ENCODE measurements around the gene CDC73. TPM values are rescaled to one million over a fixed set of nuclear protein-coding genes. Genes with fewer than 3 reads are reported as not detected.
A peak's percentile ranks its signal among the peaks of the same experiment; 100 is the strongest.
"Not testable (repeated sequence)": the region's sequence is repeated elsewhere in the genome, so short reads cannot be mapped to it uniquely, and the experiment has no call there.

CDC73 gene
- total RNA-seq, 1 donor from 2014 or later, result 54.4 TPM

DNA sequence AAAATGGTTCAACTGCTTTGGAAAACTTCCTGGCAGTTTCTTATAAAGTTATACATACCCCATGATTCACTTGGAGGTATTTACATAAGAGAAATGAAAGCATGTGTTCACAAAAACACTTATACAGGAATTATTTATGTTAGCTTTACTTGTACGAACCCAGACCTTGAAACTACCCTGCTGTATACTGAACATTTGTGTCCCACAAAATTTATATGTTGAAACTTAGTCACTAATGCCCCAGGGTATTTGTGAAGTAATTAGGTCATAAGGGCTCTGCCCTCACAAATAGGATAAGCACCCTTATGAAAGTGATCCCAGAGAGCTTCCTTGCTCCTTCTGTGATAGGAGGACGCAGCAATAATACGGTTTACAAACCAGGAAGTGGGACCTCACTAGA lies 107.3 kb downstream of the CDC73 start:
- DNase-seq (ENCODE audit: low read depth), result peak; percentile 15

DNA sequence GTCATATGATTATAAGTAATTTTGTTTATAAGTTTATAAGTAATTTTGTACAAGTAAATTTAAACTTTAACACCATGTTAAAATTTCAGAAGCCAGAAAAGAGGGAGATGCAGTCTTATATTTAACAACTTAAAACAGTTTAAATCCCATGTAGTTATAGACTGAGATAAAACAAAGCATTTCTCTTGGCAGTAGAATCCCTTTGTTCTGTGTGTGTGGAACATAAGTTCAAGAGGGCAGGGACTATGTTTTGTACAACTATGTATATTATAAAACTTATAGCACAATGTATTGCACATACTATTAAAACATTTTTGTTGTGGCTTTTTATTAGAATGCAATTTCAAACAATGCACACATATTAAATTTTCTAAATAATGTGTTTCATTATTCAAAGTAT lies 109.3 kb downstream of the CDC73 start:
- DNase-seq (ENCODE audit: low read depth), result not testable (repeated sequence)

DNA sequence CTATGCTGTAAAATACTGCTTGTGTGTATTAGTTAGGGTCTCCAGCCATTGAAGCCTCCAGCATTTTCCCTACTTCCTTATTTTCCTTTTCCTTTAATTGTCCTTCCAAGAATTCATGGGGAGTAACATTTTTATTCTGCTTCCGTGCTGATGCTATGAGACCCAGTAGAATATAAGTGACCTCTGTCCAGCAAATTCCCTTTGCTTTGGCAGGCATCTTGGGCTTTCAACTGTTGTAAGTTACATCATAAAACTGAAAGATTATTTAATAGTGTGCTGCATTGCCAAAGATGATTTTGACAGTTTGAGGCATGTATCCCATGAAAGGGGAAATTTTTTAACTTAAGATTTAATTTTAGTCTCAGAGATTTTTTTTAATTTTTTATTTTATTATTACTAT lies 112.7 kb downstream of the CDC73 start:
- DNase-seq (ENCODE audit: low read depth), result no peak

DNA sequence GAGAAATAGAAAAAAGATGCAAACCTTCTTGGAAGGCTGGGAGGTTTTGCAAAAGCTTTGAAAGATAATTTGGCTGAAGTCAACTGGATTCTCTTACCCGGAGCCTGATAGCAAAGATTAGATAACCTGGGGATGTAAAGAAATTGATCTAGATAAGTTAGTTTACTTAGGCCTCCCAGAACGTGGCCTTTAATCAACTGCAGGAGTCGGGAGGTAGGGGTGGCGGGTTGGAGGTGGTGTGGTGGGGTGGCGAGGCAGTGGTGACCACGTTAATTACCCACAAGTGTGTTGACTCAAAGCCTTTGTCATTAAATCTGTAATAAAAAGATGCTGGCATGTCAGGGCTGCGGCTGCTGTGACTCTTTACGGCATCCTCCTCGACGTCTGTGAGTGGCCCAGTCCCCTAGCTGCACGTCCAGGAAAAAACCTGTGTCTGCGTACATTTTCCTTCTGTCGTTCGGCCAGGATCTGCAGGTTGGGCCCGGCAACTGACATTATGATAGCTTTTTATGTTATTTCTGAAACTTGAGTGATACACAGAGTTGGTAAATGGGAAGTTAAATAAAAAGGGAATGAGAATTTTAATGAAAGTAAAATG lies 115.6 kb downstream of the CDC73 start:
- DNase-seq (ENCODE audit: low read depth), result no peak

DNA sequence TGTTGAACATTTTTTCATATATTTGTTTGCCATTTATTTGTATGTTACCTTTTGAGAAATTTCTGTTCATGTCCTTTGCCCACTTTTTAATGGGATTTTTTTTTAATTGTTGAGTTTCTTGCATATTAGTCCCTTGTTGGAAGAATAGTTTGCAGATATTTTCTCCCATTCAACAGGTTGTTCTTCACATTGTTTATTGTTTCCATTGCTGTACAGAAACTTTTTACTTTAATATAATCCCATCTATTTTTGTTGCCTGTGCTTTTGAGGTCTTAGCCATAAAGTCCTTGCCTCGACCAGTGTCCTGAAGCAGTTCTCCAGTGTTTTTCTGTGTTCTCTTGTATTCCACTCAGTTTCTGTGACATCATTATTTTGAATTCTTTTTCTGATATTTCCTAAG lies 118.8 kb downstream of the CDC73 start:
- DNase-seq (ENCODE audit: low read depth), result no peak

DNA sequence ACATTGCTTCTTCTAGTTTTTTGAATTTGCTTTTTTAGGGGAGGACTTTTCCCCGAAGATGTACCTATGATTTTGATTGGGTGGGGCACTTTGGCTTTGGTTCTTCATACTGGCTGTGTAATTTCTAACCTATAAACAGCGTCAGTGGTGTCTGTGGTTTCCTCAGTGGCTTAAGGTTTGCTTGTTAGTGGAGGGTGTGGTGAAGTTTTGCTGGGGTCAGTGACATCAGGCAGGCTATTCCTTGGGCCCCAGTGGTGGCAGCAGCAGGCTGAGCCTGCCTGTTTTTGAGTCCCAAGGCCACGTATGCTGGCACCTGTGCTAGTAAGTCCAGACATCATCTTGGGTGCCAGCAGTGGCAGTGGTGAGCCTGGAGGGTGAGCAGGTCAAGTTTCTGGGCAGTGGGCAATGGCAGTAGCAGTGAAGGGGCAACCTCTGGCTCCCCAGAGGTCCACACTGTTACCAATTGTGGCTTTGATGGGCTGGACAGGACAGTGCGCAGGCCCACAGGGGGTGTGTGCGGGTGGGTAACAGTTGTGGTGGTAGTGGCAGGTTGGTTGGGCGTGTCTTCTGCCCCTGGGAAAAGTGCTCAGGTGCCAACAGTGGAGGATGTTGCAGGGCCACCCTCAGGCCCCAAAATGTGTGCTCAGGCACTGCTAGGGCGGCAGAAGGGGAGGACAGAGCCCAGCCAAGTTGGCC lies 119.4 kb downstream of the CDC73 start:
- no peak for DNase-seq (ENCODE audit: low read depth)

DNA sequence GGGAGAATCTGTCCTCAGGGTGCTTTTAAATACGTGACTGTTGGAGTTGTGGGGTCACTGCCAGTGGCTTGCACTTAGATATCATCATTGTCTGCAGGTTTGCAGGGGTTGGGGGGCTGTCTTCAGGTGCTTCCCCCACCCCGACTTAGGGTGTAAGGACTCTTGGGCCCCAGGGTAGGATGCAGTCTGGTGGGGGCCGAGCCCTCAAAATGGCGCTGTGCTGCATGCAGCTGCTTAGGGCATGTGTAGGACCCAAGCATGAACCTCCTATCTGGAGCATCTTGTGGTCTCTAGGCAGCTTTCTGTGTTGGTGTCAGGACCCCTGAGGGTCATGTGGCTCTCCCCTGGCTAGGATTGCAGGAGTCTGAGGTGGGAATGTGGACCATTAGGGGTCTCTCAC lies 120.2 kb downstream of the CDC73 start:
- no peak for DNase-seq (ENCODE audit: low read depth)

DNA sequence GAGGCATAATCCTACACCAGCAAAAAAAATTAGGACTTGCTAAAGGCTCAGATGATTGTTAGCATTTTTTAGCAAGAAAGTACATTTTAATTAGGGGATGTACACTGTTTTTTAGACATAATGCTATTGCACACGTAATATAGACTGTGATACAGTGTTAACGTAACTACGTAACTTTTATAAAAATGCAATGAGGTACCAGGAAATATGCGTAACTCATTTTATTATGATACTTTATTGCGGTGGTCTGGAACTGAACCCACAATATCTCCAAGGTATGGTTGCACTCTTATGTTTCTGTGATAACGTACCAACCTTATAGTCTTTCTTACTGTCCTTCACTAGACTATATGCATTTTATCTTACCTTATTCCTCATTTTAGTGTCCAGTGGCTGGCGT lies 127.4 kb downstream of the CDC73 start:
- no peak for DNase-seq (ENCODE audit: low read depth)

DNA sequence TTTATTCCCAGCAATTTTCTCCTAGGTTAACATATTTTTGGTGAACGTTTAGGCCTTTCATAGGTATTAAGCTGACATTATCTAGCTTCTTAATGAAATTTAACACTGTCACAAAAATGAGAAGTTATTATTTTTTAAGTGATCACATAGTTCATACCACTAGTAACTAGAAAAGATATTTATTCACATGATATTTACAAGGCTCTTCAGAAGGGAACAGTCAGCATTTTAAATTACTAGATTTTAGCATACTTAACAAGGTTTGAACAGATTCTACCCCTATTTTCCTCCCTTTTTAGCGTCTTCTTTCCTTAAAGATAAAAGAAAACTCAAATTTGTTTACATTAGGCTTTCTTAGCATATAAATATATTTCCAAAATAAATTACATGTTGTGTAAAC lies 130.1 kb downstream of the CDC73 start:
- no peak for DNase-seq (ENCODE audit: low read depth)

DNA sequence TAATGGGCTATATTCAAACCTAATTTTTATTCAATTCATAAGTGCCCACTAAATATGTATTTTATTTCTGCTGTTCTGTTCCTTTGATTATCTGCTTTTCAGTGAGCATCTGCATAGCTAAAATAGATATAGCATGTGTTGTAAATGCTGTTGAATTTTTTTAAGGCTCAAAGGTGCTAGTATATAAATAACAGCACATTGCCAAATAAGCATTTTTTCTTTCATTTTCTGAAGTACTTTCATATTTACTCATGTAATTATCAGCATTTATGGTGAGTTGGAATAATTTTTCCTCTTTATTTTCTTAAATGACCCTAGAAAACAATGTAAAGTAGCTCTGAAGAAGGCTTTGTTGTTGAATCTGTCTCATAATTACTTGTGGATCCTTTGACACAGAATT lies 134.2 kb downstream of the CDC73 start:
- DNase-seq (ENCODE audit: low read depth), result no peak

DNA sequence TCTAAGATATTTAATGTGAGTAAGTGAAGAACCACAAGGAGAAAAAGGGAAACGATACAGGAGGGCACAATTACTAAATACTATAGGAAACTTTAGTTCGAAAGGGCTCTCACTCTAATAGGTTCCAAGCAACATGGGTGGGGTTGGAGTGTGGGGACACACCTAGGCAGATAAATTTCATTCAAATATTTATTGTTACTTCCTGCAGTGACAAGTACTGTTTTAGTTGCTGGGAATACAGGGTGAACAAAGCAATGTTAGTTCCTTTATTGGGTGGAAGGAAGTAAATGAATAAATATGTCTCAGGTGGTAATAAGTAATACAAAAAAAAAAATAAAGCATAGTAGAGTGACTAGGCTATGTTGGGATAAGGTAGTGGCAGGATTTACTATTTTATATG lies 137.8 kb downstream of the CDC73 start:
- peak; percentile 13 for DNase-seq (ENCODE audit: low read depth)

DNA sequence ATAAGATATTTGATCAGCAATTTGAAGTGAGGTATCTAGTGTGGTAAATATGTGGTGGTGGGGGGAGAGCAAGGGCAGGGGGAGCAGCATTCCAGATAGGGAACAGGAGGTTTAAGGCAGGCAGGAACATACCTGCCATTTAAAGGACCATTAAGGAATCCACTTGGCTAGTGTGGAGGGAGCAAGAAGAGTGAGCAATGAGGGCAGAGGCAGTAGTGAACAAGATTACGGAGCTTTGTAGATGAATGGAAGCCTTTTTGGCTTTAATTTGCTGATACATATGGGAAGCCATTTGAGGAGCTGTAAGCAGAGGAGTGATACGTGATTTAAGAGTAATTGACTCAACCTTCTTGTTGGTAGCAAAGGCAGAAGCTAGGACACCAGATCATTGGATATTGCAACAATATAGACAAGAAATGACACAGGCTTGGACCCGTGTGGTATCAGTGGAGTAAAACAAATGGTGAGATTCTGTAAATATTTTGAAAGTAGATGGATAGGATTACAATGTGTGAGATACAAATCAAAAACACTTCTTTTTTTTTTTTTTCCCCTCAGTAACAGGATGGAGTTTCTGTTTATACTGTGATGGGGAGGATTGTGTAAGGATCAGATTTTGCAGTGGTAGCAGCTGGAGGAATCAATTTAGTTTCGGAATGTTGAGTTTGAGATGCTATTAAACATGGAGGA lies 138.4 kb downstream of the CDC73 start:
- no peak for DNase-seq (ENCODE audit: low read depth)

DNA sequence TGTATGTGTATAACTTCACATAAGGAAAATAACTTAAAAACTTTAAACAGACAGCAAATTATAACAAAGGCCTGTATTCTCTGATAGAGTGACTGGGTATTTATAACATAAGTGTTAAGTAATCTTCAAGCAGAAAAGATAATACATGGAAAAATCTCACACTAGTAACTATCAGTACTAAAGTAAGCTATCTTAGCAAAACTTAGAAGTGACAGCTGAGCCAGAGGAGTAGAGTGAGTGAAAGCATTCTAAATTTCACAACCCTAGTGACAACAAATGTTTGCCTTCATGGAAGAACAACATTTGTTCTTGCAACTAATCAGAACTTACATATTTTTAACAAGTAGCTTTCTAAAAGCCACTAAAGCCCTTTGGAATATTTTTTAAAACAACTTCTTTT lies 139.1 kb downstream of the CDC73 start:
- DNase-seq (ENCODE audit: low read depth), result no peak

DNA sequence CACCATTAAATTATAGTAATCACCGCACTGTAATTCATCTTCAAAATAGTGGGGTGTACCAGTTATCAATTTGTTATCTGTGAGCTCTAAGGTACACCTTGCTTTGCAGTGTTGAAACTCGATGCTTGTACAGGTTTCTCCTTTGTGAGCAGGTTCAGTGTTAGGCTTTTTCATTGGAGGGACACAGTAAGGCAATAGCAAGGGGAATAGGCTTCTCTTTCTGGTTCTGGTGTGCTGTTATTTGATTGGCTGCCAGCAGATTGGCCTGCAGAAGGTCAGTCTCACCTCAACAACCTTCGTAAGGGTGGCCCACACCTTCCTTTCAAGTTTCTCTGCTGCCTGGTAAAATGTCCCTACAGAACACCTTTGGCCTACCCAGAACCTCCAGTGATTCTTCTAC lies 140.8 kb downstream of the CDC73 start:
- DNase-seq (ENCODE audit: low read depth), result no peak

DNA sequence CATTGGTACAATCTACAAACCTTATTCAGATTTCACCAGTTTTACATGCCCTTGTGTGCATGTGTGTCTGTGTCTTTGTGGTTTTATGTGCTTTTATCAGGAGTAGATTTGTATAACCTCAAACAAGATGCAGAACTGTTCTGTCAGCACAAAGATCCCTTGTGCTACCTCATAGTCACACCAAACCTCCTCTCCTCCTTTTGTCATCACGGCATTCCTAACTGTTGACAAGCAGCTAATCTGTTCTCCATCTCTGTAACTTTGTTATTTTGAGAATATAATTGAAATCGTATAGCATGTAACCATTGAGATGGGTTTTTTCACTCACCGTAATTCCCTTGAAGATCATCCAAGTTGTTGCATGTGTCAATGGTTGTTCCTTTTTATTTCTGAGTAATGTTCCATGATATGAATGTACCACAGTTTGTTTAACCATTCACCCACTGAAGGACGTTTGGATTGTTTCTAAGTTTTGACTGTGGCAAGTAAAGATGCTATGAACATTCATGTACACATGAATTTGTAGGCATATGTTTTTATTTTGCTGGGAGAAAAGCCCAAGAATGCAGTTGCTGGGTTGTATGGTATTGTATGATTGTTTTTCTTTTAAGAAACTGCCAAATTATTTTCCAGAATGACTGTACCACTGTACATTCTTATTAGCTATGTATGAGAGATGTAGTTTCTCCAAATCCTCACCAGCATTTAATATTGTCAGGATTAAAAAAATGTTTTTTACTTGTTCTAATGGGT lies 142.7 kb downstream of the CDC73 start:
- DNase-seq (ENCODE audit: low read depth), result no peak

DNA sequence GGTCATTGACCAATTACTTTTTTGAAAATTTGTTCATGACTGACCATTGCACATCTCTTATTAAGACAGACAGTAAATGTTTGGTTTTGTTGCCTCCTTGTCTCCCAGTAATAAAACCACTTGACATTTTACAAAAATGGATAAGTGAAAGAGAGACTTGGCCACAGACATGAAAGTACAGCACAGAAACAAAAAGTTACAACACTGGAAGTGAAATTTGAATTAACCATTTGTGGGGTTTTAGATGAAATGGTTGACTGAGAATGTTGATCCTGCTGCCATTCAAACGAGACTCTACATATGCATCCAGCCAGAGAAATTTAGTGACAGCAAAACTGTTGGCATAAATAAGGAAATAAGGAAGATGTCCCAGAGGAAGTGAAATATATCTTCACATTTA lies 143.9 kb downstream of the CDC73 start:
- DNase-seq (ENCODE audit: low read depth), result no peak

DNA sequence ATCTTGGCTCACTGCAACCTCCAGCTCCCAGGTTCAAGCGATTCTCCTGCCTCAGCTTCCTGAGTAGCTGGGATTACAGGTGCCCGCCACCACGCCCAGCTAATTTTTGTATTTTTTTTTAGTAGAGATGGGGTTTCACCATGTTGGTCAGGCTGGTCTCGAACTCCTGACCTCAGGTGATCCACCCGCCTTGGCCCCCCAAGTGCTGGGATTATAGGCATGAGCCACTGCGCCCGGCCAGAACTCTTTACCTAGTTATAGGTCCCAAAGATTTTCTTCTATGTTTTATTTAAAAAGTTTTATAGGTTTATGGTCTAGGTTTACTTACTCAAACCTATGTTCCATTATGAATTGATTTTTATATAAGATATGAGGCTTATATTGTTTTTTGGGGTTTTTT lies 145.0 kb downstream of the CDC73 start:
- DNase-seq (ENCODE audit: low read depth), result not testable (repeated sequence)

DNA sequence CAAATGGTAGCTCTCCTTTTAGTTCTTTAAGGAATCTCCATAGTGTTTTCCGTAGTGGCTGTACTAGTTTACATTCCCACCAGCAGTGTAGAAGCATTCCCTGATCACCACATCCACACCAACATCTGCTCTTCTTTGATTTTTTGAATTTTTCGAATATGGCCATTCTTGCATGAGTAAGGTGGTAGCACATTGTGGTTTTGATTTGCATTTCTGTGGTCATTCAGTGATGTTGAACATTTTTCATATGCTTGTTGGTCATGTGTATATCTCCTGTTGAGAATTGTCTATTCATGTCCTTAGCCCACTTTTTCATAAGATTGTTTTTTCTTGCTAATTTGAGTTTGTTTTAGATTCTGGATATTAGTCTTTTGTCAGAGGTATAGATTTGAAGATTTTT lies 149.2 kb downstream of the CDC73 start:
- peak; percentile 16 for DNase-seq (ENCODE audit: low read depth)

DNA sequence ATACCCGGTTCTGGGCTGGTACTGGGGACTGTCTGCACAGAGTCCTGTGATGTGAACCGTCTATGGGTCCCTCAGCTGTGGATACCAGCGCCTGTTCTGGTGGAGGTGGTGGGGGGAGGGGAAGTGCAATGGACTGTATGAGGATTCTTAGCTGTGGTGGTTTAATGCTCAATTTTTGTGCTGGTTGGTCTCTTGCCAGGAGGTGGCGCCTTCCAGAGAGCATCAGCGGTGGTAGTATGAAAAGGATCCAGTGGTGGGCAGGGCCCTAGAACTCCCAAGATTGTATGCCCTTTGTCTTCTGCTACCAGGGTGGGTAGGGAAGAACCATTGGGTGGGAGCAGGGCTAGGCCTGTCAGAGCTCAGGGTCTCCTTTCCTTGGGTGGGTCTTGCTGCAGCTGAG lies 153.9 kb downstream of the CDC73 start:
- no peak for DNase-seq (ENCODE audit: low read depth)

DNA sequence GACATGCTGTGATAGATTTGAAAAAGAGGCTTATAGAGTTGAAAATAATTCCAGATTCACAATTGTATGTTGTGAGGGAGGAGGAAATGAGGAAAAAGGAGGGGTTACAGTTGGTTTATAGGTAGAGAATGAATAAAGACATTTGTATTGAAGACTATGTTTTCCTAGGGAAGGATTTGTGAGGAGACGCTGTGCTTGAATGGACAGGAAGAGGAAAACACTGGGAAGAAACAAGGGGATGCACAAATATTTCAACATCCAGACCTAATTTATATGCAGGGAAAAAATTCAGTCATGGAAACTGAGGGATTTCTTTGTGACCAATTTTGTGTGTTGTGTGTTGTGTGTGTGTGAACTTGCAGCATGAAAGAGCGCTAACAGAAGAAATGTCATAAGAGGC lies 157.1 kb downstream of the CDC73 start:
- no peak for DNase-seq (ENCODE audit: low read depth)

DNA sequence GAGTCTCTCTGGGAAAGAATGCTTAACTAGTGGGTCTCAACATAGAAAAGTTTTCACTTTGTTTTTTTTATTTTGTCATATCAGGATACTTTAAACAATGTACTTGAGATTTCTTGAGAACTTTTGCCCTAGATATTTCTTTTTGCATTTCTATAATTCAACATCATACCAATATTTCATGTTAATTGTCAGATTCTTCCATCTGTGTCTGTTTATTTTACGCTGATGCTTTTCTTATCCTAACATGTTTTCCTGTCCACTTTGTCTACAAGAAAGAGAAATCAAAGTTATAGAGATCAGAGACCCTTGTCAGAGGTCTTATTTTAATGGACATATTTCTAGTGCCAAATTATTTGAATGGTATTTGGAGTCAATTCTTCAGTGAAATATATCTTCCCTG lies 160.1 kb downstream of the CDC73 start:
- DNase-seq (ENCODE audit: low read depth), result no peak

DNA sequence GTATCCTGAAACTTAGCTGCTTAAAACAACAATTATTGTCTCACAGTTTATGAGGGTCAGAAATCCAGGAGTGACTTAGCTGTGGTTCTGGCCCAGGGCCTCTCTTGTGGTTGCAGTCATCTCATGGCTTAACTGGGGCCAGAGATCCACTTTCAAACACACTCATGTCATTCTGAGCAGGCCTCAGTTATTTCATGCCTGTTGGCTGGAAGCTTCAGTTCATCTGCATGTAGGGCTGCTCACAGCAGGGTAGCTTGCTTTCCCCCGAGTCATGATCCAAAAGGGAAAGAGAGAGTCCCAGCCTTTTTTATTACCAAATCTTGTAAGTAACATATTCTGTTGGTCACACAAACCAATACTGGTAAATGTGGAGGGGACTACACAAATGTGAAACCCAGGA lies 161.2 kb downstream of the CDC73 start:
- peak; percentile 54 for DNase-seq (ENCODE audit: low read depth)

DNA sequence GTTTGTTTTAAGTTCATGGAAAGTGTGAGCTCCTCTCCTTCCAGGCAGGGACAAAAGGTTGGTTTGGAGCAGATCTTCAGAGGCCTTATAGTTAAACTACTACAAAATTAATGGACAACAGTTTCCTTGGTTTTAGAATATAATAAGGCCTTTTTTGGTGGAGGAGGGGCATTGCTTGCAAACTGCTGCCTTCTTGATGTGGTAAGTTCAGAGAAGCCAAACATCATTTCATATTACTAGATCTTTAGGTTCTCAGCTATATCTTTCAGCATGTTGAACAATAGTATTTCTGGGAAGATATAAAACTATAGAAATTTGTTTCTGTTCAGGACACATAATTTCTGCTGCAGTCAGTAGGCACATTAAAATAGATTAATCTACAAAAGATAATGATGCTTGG lies 162.4 kb downstream of the CDC73 start:
- no peak for DNase-seq (ENCODE audit: low read depth)
